ENCODE measurements around the gene LAMA1.

LAMA1 gene

DNA sequence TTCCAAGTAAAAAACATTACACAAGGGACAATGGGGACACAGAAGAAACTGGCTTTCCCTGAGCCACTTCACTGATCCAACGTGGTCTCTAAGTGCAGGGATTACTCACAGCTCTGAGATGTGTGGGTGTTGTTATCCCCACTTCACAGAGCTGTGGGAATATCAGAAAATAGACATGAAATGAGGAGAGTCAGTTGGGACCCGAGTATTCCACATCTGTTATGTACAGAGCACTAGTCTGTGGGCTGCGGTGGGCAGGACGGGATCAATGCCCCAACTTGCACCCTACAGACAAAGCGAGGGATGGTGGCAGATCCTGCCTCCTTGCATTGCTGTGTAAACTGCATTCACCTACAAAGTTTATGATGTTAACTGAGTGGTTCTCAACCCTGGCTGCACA lies 11.7 kb downstream of the LAMA1 start:
- in situ Hi-C loops (cut with HindIII; ENCODE audit: low sequenced_read_pairs) = no loop called here

DNA sequence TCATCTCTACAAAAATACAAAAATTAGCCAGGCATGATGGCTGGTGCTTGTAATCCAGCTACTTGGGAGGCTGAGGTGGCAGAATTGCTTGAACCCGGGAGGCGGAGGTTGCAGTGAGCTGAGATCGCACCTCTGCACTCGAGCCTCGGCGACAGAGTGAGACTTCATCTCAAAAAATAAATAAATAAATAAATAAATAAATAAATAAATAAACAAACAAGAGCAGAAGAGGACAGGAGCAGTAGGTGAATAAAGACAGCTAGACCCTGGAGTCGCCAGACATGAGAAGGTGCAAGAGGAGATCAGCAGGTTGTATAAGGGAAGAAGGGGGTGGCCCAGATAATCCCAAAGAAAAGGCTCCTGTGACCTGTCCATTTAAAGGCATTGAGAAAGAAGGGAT lies 12.3 kb downstream of the LAMA1 start:
- in situ Hi-C loops (cut with HindIII; ENCODE audit: low sequenced_read_pairs) = no loop called here

DNA sequence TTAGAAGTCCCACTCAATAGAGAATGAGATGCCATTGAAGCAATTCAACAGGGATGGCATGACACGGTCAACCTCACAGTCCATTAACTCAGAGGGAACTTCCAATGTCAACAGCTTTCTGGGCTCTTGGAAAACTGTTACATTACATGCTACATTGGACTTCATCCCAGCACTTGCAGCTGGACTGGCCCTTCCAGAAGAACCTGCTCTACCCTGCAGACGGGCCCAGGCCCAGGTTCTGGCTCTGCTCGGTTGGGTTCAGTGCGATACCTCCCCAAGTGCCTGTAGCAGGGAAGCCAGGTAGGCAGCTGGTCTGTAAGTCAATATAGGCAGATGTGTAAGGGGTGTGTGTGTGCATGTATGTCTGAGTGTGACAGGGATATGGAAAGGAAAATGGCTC lies 12.9 kb downstream of the LAMA1 start:
- in situ Hi-C loops (cut with HindIII; ENCODE audit: low sequenced_read_pairs) = no loop called here

DNA sequence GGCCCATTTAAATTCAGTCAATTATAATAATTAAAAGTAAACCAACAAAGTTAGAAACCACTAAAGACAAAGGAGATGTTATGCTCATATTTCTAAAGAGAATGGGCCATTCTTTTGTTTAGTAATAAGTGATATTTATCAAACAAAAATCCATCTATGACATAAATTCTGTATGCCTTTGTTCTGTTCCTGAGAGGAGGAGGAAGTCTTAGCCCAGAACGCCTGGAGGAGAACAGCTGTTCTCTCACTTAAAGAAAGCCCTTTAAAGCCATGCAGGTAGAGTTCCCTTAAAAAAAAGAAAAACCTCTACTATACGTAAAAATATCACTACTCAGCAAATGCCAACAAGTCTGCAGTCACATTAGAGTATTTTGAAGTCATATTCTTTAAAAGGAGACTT lies 15.5 kb downstream of the LAMA1 start:
- in situ Hi-C loops (cut with HindIII; ENCODE audit: low sequenced_read_pairs) = no loop called here

DNA sequence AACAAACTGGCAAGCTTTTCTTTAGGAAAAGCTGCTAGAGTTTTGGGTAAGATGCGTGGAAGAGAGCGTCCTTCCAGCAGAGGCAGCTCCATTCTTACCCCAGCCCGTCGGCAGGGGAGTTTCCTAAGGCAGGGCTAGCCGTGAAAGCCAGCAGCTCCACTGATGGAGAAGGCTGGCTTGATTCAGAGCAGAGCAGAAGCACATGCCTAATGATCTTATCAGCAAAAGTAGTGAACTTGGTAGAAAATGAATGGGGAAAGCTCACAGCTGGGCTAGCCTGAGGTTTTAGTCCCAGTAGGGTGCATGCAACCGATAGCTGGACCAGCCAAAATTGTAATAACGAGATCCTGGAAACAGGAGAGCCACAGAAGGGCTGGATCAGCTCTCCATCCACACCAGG lies 20.8 kb downstream of the LAMA1 start:
- in situ Hi-C loops (cut with HindIII; ENCODE audit: low sequenced_read_pairs) = no loop called here

DNA sequence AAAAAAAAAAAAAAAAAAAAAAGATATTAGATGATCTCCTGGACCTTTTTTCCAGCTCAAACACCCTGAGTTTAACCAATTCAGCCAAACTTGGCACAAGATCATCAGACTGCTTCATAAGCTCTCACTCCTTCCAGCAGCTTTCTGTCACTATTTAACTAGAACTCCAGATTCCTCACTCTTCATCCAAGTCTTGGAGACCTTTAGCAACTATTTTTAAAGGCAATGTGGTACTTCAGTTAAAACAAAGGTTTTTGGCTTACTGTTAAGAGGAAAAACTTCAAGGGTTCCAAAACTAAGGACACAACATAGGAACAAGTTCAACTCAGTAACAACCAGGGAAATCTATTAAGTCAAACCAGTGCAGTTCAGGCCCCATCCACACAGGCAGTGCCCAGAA lies 23.2 kb downstream of the LAMA1 start:
- in situ Hi-C loops (cut with HindIII; ENCODE audit: low sequenced_read_pairs) = no loop called here

DNA sequence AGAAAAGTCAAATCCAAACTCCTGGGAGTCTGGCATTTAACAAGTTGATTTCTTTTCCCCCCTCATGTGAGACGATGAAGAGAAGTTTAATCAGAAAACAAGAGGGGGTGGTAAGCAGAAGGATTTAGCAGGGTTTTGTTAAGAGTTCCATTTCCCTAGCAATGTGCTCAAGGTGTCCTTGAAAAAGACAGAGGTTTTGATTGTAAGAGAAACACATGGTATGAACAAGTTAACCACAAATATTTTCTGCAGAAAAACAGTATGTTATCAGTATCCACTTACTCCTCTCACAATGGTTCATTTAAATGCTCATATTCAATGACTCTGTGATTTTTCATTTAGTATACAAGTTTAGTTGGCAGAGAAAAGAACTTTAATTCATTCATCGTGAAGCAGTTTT lies 26.8 kb downstream of the LAMA1 start:
- in situ Hi-C loops (cut with HindIII; ENCODE audit: low sequenced_read_pairs) = no loop called here

DNA sequence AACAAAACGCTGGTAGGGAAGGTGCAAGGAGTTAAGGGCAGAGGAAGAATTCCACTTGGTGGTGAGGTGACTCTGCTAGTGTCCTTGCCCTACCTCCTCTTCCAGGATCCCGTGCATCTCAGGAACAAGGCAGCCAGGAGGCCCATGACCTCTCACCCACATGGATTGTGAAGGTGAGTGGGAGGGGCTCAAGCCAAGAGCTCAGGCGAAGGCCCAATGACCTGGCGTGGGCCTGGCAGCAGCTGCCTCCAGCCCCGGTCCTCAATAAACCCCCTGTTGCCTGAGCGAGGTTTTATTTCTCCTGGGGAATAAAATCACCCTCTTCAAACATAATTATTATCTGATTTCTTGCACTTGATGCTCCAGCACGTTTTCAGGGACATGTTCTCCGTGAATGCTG lies 28.2 kb downstream of the LAMA1 start:
- in situ Hi-C loops (cut with HindIII; ENCODE audit: low sequenced_read_pairs) = no loop called here

DNA sequence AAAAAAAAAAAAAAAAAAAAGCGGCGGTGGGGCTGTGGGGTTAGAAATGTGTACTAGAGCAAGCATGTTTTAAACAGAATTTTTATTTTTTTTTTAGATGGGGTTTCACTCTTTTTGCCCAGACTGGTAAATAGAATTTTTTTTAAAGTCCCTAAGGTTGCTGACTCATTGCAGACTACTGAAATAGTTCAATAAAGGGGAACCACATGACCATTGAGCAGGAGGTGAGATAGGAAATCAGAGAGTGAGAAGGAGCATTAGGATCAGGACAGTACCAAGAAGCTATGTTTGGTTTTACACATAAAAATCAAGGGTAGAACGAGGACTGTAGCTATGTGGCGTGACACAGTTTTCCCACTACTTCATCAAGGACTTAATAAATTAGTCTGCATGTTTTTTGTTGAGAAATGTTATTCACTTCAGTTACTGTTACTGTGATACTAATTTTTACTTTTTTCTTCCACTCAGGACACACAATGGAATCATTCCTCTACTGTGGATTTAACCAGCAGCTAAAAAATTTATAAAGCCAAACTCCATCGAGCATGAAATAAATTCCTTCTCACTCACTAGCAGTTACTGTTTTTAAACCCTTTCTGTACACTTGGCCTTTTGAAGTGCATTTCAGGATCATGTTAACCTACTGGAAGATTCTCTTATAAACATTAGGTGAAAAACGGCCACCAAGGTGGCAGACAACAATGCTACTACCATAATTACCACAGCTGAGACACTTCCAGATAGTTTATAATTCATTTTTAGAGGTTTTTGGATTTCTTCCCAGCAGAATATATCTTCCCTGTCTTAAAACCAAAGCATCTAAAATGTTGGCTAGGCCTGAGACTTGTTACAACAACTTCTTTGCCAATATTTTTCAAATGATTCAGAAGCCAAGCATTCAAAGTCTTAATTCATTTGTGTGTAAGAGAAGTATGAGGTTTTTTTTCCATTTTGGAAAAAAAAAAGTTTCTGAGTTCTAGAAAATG lies 33.2 kb downstream of the LAMA1 start:
- in situ Hi-C loops (cut with HindIII; ENCODE audit: low sequenced_read_pairs) = no loop called here

DNA sequence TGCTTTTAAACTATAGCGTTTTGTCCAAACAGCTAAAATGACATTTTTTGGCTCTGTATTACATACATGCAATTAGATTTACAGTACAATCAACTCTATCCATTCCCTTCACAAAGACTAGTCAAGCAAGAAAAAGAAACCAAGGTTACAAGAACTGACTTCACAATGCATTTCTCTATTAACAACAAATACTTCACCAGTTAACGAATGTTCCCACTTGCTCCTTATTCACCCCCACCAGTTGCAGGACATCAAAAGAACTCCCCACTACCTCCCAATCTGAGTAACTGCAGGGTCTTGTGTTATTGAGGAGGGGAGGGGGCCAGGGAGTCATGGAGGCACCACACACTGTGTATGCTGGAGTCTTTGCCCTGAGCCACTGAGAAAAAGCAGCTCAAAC lies 34.9 kb downstream of the LAMA1 start:
- in situ Hi-C loops (cut with HindIII; ENCODE audit: low sequenced_read_pairs) = no loop called here

DNA sequence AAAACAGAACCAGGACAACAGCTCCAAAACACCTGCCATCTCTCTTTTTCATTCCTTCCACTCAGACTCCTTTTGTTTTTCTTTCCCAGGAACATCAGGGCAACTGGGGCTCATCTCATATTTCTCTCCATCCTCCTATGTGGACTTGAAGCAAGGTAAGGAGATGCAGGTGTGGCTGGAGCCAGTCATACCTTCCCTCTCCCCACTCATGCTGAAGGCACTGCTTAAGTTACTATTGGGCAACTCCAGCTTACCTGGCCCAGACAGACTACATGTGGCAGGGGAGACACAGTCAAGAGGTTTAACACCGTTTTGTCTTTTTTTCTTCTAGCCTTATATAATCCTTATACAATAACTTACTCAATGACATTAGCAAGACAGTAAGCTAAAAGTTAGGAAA lies 38.4 kb downstream of the LAMA1 start:
- in situ Hi-C loops (cut with HindIII; ENCODE audit: low sequenced_read_pairs) = no loop called here

DNA sequence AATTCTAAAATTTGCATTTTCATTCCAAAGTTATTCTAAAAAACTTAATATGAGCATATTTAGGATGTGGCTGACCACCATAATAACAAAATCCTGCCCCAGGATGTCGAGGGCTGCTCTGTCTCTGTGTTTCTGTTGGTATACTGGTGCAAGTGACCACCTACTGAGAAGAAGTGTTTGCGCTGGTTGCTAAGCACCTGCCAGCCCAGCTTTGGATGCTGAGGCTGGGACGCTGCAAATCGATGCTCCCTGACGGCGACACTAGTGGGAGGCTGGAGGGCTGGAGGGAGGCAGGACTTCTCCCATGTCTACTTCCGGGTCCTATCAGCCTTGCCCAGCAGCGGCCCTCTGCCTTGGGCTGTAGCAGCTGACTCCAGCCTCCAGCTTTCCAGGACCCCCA lies 45.0 kb downstream of the LAMA1 start:
- in situ Hi-C loops (cut with HindIII; ENCODE audit: low sequenced_read_pairs) = no loop called here

DNA sequence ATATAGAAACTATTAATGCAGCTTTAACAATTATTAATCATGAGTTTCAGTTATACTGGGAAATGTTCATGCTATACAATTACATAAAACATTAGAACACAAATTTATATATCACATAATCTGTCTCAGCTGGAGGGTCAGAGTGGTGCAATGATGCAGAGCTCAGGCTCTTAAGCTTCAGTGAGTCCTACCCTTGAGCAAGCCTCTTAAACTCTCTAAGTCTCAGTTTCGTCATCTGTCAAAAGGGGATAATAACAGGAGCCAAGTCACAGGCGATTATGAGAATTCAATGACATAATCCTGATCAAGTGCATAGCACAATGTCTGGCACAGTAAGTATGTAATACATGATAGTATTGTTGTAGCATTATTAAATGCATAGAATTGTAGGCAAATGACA lies 46.0 kb downstream of the LAMA1 start:
- in situ Hi-C loops (cut with HindIII; ENCODE audit: low sequenced_read_pairs) = no loop called here

DNA sequence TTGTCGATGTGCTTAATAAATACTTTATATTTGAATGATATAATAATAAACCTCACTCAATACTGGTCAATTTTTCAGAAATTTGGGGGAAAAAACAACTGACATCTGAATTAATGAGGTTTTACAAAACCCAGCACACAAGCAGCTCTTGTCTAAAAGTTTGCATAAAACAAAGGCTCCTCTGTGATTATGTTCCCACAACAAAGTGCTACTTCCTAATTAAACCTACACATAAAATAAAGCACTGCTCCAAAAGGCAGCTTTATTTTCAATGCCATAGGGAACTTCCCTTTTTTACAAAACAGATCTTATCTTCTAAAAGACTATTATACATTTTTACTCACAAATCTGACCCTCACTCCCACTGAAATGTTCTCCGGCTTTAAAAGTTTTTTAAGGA lies 47.1 kb downstream of the LAMA1 start:
- in situ Hi-C loops (cut with HindIII; ENCODE audit: low sequenced_read_pairs) = no loop called here

DNA sequence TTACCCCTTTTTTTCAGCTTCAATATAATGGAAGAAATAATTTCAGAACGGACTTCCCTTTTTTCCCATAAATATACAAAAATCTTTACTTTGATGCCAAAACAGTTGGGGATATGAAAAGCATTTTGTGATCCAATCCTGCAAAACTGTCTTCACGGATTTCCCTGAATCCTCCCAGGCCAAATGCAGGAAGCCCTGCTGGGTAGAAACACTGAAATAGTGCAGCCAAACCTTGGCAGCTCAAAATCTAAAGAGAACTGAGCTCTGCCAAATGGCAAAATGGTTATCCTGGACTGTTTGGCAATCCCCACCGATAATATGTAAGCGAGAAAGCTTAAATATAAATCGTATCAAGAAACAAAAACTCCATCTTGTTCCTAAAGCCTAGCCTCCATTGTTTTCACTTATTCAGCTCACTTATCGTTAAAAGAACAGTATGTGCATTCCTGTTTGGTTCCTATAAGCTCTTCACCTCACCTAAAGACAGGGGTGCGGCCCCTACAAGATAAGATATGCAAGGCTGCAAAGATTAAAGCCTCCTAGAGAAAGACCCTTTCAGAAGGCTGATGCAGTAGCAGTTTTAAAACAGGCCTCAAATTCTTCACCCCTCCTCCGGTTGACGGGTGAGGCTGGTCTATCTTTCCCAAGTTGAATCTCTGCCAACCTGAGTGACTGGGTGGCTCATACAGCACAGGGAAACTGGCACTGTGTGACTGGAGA lies 48.6 kb downstream of the LAMA1 start:
- in situ Hi-C loops (cut with HindIII; ENCODE audit: low sequenced_read_pairs) = no loop called here

DNA sequence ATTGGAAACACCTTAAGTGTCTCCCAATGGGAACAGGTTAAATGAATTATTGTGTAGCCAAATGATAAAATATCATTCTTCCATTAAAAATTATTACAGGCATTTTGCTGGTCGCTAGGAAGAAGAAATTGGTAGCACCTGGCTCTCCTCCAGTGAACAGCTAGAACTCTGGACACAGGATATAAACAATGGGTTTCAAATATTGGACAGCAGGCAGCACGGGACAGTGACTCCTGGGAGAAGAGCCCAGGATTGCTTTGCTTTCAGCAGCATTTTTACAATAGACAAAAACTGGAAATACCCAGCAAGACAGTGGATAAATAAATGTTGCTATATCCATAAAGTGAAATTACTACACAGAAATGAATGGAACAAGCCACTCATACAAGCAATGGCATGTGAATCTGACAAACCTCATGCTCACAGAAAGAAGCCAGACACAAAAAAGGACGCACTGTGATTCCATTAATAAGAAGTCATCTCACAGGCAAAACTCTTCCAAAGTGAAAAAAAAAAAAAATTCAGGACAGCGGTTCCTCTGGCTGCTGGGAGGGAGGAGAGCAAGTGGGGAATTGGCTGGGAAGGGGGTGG lies 50.5 kb downstream of the LAMA1 start:
- in situ Hi-C loops (cut with HindIII; ENCODE audit: low sequenced_read_pairs) = no loop called here

DNA sequence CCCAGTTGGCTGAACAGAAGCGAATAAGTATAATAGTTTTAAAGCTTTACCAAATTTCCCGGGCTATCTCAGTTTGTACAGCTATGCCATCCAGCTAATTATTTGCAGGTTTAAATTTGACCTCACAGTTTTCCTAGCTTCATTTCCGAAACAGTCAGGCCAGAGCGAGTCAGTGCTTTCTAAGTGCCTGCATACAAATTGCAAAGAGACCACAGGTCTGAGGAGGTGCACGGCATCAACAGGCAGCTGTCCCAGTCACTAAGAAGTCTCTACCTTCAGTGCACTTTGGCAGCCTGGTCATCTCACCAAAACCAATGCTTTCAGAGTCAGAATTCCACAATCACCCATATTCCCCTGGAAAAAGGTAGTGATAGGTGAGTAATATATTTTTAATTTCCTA lies 51.9 kb downstream of the LAMA1 start:
- in situ Hi-C loops (cut with HindIII; ENCODE audit: low sequenced_read_pairs) = no loop called here

DNA sequence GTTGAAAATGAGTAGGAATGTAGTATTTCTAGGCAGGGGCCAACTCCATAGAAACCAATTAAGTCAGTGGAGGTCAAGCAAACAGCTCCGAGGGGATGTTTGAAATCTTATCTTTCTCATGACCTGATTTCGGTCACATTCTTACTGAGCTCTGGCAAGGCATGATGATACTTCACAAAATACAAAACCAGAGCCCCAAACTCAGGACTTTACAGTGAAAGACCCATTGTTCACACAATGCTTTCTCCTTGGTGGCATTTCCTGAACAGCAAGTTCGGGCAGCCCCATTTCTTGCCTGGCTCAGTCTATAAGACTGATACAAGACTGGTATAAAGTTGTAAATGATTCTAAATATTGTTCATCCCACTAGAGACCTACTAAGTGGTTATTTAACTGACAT lies 53.3 kb downstream of the LAMA1 start:
- in situ Hi-C loops (cut with HindIII; ENCODE audit: low sequenced_read_pairs) = loop anchor here (5.0 kb wide), 1 partner anchor 103 kb away; no protein-coding TSS in a partner anchor

DNA sequence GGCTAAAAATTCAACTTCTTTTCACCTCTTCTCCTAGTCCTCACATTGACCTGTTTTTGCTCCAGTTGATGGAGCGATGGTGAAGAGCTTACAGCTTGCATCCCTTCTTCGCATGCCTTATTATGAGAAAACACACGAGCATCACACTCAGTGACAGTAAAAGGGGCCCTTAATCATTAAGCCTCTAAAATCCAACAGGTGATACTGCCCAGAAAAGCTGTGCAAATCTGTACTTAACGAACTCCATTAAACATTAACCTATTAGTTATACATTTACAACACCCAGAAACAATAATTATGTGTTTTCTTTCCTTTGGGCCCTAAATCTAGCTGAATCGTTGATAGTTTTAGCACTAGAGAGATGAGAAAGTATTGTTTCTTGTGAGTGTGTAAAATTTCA lies 54.8 kb downstream of the LAMA1 start:
- in situ Hi-C loops (cut with HindIII; ENCODE audit: low sequenced_read_pairs) = loop anchor here (5.0 kb wide), 1 partner anchor 104 kb away; no protein-coding TSS in a partner anchor

DNA sequence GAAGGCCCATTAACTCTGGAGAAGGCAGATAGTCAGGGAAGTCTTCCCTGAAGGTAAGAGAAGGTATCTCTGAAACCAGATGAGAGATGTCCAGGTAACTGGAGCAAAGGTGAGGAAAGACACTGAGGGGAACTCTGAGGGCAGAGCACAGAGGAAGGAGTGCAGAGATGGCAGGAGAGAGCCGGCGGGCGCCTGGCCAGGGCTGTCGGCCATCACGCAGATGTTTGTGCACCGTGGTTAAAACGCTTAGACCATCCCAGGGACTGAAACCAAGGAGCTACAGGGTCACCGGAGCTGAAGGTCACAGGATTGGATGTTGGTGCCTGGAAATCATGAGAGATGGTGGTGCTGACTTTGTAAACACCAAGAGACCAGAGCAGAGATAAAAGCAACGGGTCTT lies 55.4 kb downstream of the LAMA1 start:
- in situ Hi-C loops (cut with HindIII; ENCODE audit: low sequenced_read_pairs) = loop anchor here (5.0 kb wide), 1 partner anchor 105 kb away; no protein-coding TSS in a partner anchor

DNA sequence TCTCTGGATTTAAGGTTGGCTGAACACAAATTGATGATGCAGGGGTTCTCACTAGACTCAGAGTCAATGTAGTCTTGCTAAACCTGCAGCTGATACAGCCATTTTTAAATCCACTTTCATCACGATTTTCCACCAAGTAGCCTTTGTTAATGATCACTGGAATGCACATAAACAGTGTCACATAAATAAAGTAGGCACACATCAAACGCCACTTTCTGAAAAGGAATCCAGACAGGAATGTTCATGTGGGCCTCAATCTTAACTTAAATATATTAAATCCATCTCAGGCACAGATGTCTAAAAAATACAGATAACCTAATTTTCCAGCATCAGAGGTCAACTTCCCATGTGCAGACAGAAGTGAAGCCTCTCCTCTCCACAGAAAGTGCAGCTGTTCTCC lies 58.3 kb downstream of the LAMA1 start:
- in situ Hi-C loops (cut with HindIII; ENCODE audit: low sequenced_read_pairs) = no loop called here

DNA sequence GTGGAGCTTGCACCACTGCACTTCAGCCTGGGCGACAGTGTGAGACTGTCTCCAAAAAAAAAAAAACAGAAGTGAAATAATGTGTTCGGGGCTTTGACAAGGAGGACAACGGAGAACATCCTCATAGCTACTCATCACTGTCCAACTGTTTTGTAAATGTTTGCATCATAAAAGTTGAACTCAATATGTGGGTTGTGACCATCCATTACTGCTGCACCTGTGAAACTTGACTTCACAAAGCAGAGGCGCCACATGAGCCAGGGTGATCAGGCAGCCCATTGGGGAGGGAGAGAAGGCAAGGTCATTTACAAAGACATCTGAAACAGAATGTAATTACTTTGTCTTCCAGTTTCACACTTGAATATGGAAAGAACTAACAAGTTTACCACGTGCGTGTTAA lies 61.6 kb downstream of the LAMA1 start:
- in situ Hi-C loops (cut with HindIII; ENCODE audit: low sequenced_read_pairs) = no loop called here

Measured in DLD1 (cell line).